CD4-positive, alpha-beta memory T cell (primary cell): ENCODE results near the gene ZNF106. TPM values are rescaled to one million over a fixed set of nuclear protein-coding genes. Genes with fewer than 3 reads are reported as not detected.

Experiments
- CTCF ChIA-PET: fragments of 350-600 bp; sonication (Branson Sonifier 250); formaldehyde crosslinking; loops from one replicate; lab custom pipeline; 2021; ENCODE audit warnings: inconsistent platforms; ENCODE audit not compliant: partially characterized antibody; lab: Charles Lee
- POLR2A ChIA-PET: fragments of 350-600 bp; sonication (Branson Sonifier 250); formaldehyde crosslinking; loops from one replicate; lab custom pipeline; 2021; ENCODE audit not compliant: partially characterized antibody; lab: Charles Lee
- DNase-seq, 5 donors: peaks; one replicate each; pipeline versions ENCODE4 v3.0.0 to v3.0.0-alpha.2; 2020 to 2022; ENCODE audit warnings: mixed read lengths in 1 of 5
- H3K27ac ChIP-seq: one replicate; pipeline ENCODE4 v1.7.0; 2013; ENCODE audit warnings: low read depth, low read length
- H3K27me3 ChIP-seq: 2 replicates; pipeline ENCODE4 v1.7.0; 2013; ENCODE audit warnings: mild to moderate bottlenecking, low read length, moderate library complexity; ENCODE audit not compliant: insufficient read depth
- H3K36me3 ChIP-seq: 2 replicates; pipeline ENCODE4 v1.7.0; 2013; ENCODE audit warnings: mild to moderate bottlenecking, low read length, moderate library complexity; ENCODE audit not compliant: insufficient read depth
- H3K4me1 ChIP-seq: 2 replicates; pipeline ENCODE4 v1.7.0; 2013; ENCODE audit warnings: mild to moderate bottlenecking, low read length, moderate library complexity; ENCODE audit not compliant: insufficient read depth
- H3K4me3 ChIP-seq, 2 donors: one replicate each; pipeline ENCODE4 v1.7.0; 2013; ENCODE audit warnings: low read length in 2 of 2, mild to moderate bottlenecking in 1 of 2
- H3K9me3 ChIP-seq, 2 donors: one replicate each; pipeline ENCODE4 v1.7.0; 2013; ENCODE audit warnings: low read length in 2 of 2, control low read depth in 1 of 2; ENCODE audit not compliant: control insufficient read depth in 1 of 2
- H3K27ac Mint-ChIP-seq, 7 donors: one replicate each; pipeline ENCODE4 v1.8.0; 2020 to 2021; ENCODE audit warnings: mixed read lengths in 7 of 7, mild to moderate bottlenecking in 6 of 7, inconsistent platforms in 3 of 7, moderate library complexity in 3 of 7
- H3K27me3 Mint-ChIP-seq, 2 donors: one replicate each; pipeline ENCODE4 v1.8.0; 2020 to 2021; ENCODE audit warnings: mixed read lengths in 2 of 2
- H3K36me3 Mint-ChIP-seq, 2 donors: one replicate each; pipeline ENCODE4 v1.8.0; 2020 to 2021; ENCODE audit warnings: mixed read lengths in 2 of 2, inconsistent platforms in 1 of 2, mild to moderate bottlenecking in 1 of 2
- H3K4me1 Mint-ChIP-seq, 4 donors: one replicate each; pipeline ENCODE4 v1.8.0; 2020 to 2021; ENCODE audit warnings: mixed read lengths in 4 of 4, mild to moderate bottlenecking in 1 of 4
- H3K4me3 Mint-ChIP-seq, 8 donors: one replicate each; pipeline ENCODE4 v1.8.0; 2020 to 2021; ENCODE audit warnings: mixed read lengths in 8 of 8, mild to moderate bottlenecking in 7 of 8, moderate library complexity in 6 of 8, inconsistent platforms in 3 of 8
- H3K9me3 Mint-ChIP-seq, 8 donors: one replicate each; pipeline ENCODE4 v1.8.0; 2020 to 2021; ENCODE audit warnings: mixed read lengths in 8 of 8, mild to moderate bottlenecking in 5 of 8, inconsistent platforms in 3 of 8, moderate library complexity in 1 of 8
- intact Hi-C: fragments of 100-400 bp; cut with micrococcal nuclease; formaldehyde crosslinking; loops from one replicate; pipeline ENCODE4 v1.15.1; 2023
- polyA plus RNA-seq, 2 donors: library from polyadenylated mRNA; unstranded; fragments of 300-500 nt; fragmentation: Illumina TruSeq; gene quantifications; one replicate each; pipeline ENCODE4 v1.2.3, GENCODE V29; 2021
- total RNA-seq, 2 experiments: library from RNA; stranded (reverse); gene quantifications; one replicate each; pipeline ENCODE4 v1.2.3, GENCODE V29; 2021

Gene ZNF106
- total and polyA plus RNA-seq, 4 experiments from 2014 or later, result 16.1 to 53.2 (median 44.3) TPM

DNA sequence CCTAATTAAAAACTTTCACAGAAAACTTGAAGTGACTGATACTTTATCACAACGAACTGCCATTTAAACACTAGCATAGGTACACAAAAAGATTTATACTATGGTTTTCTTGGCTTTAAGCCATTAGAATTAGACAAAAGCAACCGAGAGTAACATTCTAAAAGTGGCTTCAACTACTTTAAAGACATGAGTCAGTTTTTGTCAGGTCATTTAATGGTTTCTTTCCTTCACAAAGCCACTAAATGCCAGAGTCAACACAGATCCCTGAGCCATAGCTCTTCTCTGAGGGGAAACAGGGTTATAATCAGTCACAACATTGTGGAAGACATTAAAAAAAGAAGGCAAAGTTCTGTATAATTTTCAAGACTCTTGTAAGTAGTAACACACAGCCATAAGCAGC is 77.0 kb downstream of the ZNF106 start:
- H3K4me3 Mint-ChIP-seq, result no peak overlapping the region
- H3K27me3 Mint-ChIP-seq, result no peaks in the 10 kb centered on the region
- H3K27me3 ChIP-seq, result no peaks in the 10 kb centered on the region
- H3K4me1 ChIP-seq, result no peaks in the 10 kb centered on the region
- no peak for DNase-seq
- intact Hi-C loops, result no loop called here
- H3K4me1 Mint-ChIP-seq, result peaks cover 0 to 1% (median 0%) of the 10 kb centered on the region in 4 donors
- H3K4me3 ChIP-seq, result no peak overlapping the region
- H3K27ac ChIP-seq, result no peak overlapping the region
- ChIA-PET POLR2A (no interaction called here), CTCF (no interaction called here)
- peaks cover 24% of the 10 kb centered on the region for H3K36me3 ChIP-seq
- no peaks in the 10 kb centered on the region for H3K9me3 ChIP-seq
- H3K36me3 Mint-ChIP-seq, result peaks cover 28 to 55% of the 10 kb centered on the region in 2 donors
- H3K27ac Mint-ChIP-seq, result peak overlapping the region in 1 of 7 donors; percentile 57
- H3K9me3 Mint-ChIP-seq, result no peaks in the 10 kb centered on the region

DNA sequence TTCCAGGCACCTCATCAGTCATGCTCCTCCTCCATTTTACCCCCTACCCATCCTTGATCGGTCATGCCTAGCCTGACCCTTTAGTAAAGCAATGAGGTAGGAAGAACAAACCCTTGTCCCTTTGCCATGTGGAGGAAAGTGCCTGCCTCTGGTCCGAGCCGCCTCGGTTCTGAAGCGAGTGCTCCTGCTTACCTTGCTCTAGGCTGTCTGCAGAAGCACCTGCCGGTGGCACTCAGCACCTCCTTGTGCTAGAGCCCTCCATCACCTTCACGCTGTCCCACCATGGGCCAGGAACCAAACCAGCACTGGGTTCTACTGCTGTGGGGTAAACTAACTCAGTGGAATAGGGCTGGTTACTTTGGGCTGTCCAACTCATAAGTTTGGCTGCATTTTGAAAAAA is 79.1 kb downstream of the ZNF106 start:
- Mint-ChIP-seq H3K36me3 (peaks cover 17 to 45% of the 10 kb centered on the region in 2 donors), H3K9me3 (no peaks in the 10 kb centered on the region), H3K4me3 (no peak overlapping the region), H3K27ac (peak overlapping the region in 1 of 7 donors; percentile 42), H3K4me1 (peaks cover 0 to 1% (median 0%) of the 10 kb centered on the region in 4 donors), H3K27me3 (no peaks in the 10 kb centered on the region)
- Histone ChIP-seq H3K9me3 (no peaks in the 10 kb centered on the region), H3K4me1 (no peaks in the 10 kb centered on the region), H3K36me3 (peaks cover 14% of the 10 kb centered on the region), H3K27me3 (no peaks in the 10 kb centered on the region), H3K4me3 (no peak overlapping the region), H3K27ac (no peak overlapping the region)
- CTCF ChIA-PET, result no interaction called here
- POLR2A ChIA-PET, result no interaction called here
- DNase-seq, result no peak
- intact Hi-C loops, result no loop called here

DNA sequence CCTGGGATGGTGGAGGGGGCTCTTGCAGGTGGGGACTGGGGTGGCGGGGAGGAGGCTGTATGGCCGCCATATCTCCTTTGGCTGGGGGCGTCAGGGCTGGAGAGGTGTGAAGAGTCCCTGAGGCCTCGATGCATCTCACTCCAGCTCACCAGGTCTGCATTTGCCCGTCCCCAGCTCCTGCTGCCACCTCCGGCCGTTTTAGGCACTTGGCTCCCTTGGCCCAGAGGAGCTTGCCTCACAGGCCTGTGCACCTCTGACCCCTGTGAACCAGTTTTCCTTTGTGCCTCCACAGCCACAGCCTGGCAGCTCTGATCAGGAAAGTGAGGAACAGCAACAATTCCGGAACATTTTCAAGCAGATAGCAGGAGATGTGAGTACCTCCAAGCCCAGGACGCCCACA is 81.9 kb downstream of the ZNF106 start:
- ChIA-PET CTCF (interaction anchor here (0.8 to 1.7 kb wide), 2 partner anchors 18 to 24 kb away, joined by 3 to 4 read pairs; no protein-coding TSS in a partner anchor), POLR2A (no interaction called here)
- Histone ChIP-seq H3K27me3 (no peaks in the 10 kb centered on the region), H3K4me1 (no peaks in the 10 kb centered on the region), H3K36me3 (peaks cover 6% of the 10 kb centered on the region), H3K4me3 (no peak overlapping the region), H3K27ac (no peak overlapping the region), H3K9me3 (no peaks in the 10 kb centered on the region)
- H3K4me1 Mint-ChIP-seq, result no peaks in the 10 kb centered on the region
- H3K36me3 Mint-ChIP-seq, result peaks cover 16 to 33% of the 10 kb centered on the region in 2 donors
- no peak for DNase-seq
- no peaks in the 10 kb centered on the region for H3K9me3 Mint-ChIP-seq
- intact Hi-C loops, result no loop called here
- H3K27ac Mint-ChIP-seq, result no peak overlapping the region
- no peaks in the 10 kb centered on the region for H3K27me3 Mint-ChIP-seq
- no peak overlapping the region for H3K4me3 Mint-ChIP-seq

DNA sequence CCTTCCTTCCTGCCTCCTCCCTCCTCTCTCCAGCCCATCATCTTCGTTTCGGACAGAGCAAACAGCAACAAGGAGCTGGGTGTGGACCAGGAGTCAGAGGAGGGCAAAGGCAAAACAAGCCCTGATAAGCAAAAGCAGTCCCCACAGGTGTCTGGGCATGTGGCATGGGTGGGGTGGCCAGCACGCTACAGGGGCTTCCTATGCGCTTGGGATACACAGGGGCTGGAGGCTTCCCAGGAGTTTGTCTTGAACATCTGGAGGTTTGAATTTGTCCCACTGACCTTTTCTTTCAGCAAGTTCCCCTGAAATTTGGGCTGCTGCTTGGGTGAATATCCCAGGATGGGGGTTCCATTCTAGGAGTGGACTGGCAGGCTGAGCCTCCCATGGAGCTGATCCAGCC is 82.8 kb downstream of the ZNF106 start:
- no peaks in the 10 kb centered on the region for H3K27me3 Mint-ChIP-seq
- no peak overlapping the region for H3K27ac ChIP-seq
- no peak for DNase-seq
- POLR2A ChIA-PET, result no interaction called here
- H3K27me3 ChIP-seq, result no peaks in the 10 kb centered on the region
- peak overlapping the region in 2 of 7 donors; percentile 40 to 68 for H3K27ac Mint-ChIP-seq
- no peak overlapping the region for H3K4me3 ChIP-seq
- H3K36me3 ChIP-seq, result peaks cover 6% of the 10 kb centered on the region
- peaks cover 20 to 33% of the 10 kb centered on the region in 2 donors for H3K36me3 Mint-ChIP-seq
- peaks cover 0 to under 1% (median 0%) of the 10 kb centered on the region in 4 donors for H3K4me1 Mint-ChIP-seq
- CTCF ChIA-PET, result interaction anchor here (0.8 to 1.7 kb wide), 2 partner anchors 17 to 23 kb away, joined by 3 to 4 read pairs; no protein-coding TSS in a partner anchor
- H3K4me3 Mint-ChIP-seq, result no peak overlapping the region
- intact Hi-C loops, result no loop called here
- H3K4me1 ChIP-seq, result no peaks in the 10 kb centered on the region
- H3K9me3 ChIP-seq, result no peaks in the 10 kb centered on the region
- no peaks in the 10 kb centered on the region for H3K9me3 Mint-ChIP-seq

DNA sequence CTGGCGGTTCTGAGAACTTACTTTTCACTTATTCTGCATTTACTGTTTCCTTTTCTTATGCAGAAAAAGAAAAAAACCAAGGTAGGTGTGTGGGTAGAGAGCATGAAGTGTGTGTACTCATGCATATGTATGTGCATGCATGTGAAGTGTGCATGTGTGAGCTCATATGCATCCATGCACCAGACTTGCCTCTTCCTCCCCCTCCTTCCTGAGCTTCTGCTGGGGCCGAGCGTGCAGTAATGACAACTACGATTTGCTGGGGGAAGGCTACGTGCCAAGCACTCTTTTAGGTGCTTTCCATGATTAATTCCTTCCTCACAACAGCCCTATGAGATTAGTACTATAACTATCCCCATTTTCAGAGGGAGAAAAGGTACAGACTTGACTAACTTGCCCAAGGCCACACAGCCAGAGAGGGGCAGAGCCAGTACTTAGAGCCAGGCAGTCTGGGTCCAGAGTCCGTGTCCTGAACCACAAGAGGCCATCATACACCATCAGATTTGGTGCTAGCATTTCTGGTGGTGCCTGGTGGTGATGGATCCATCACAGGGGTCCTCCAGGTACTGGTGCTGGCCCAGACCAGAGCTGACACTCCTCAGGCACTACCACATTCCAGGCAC is 85.0 kb downstream of the ZNF106 start:
- DNase-seq, result no peak
- H3K4me3 ChIP-seq, result no peak overlapping the region
- H3K4me3 Mint-ChIP-seq, result no peak overlapping the region
- H3K9me3 Mint-ChIP-seq, result peaks cover 0 to 2% (median 0%) of the 10 kb centered on the region in 8 donors
- intact Hi-C loops, result no loop called here
- H3K4me1 ChIP-seq, result no peaks in the 10 kb centered on the region
- H3K36me3 Mint-ChIP-seq, result peaks cover 17 to 31% of the 10 kb centered on the region in 2 donors
- ChIA-PET POLR2A (no interaction called here), CTCF (no interaction called here)
- H3K27me3 Mint-ChIP-seq, result no peaks in the 10 kb centered on the region
- no peaks in the 10 kb centered on the region for H3K36me3 ChIP-seq
- no peaks in the 10 kb centered on the region for H3K9me3 ChIP-seq
- H3K27ac Mint-ChIP-seq, result no peak overlapping the region
- no peak overlapping the region for H3K27ac ChIP-seq
- no peaks in the 10 kb centered on the region for H3K27me3 ChIP-seq
- H3K4me1 Mint-ChIP-seq, result peaks cover 0 to 4% (median 1%) of the 10 kb centered on the region in 4 donors

DNA sequence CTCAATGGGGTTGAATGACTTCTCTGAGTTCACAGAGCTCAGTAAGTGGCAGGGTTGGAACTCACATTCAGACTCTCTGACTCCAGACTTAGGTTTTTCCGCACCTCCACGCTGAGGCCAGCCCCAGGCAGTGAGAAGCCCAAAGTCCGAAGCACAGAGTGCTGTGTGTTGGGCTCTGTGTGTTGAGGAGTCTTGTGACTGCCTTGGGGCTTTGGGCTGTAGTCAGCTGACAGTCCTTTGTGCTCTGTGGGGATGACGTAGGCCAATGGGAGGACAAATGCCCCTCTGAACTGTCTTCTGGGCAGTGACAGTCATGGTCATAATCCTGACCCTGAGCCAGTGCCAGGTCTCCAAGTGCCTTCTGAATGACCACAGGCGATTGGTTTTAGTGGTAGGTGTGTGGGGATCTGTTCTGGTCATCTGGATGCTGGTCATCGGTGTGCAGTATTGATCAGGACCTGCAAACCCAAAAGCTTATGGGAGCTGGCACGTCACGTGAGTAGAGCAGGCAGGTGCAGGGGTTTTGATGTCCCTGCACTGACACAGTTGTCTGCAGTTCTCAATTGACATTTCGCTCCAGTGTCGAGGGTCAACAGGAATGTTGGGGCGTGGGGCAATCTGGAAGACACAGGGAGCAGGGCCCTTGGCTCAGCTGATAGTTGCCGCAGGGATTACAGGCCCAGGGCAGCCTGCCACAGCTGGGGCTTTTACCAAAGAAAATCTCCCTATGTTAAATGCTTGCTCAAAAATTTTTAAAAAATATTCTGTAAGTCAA is 86.3 kb downstream of the ZNF106 start:
- Mint-ChIP-seq H3K36me3 (peaks cover 14 to 36% of the 10 kb centered on the region in 2 donors), H3K4me1 (peaks cover 0 to 8% (median 1%) of the 10 kb centered on the region in 4 donors), H3K27ac (no peak overlapping the region), H3K4me3 (no peak overlapping the region), H3K27me3 (no peaks in the 10 kb centered on the region), H3K9me3 (peaks cover 0 to 2% (median 0%) of the 10 kb centered on the region in 8 donors)
- H3K27me3 ChIP-seq, result no peaks in the 10 kb centered on the region
- DNase-seq, result no peak
- intact Hi-C loops, result no loop called here
- POLR2A ChIA-PET, result no interaction called here
- CTCF ChIA-PET, result no interaction called here
- no peak overlapping the region for H3K27ac ChIP-seq
- no peaks in the 10 kb centered on the region for H3K4me1 ChIP-seq
- no peaks in the 10 kb centered on the region for H3K36me3 ChIP-seq
- H3K4me3 ChIP-seq, result no peak overlapping the region
- H3K9me3 ChIP-seq, result no peaks in the 10 kb centered on the region

DNA sequence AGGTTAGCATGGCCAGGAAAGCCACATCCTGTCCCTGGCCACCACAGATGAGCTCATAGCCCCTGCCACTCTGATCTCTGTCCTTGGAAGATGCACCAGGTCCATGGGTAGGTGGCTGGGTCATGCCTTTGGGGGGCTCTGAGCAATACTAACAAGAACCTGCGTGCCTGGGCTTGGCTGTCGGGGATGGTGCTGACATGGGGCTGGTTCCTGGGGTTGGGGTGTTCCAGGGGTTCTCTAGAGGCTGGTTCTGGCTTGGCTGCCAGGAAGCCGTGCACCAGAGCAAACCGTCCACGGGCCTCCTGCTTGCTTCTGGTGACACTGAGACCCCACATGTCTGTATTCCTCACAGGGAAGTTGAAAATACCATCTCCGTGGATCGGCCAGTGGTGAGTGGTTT is 87.6 kb downstream of the ZNF106 start:
- Mint-ChIP-seq H3K27ac (peak overlapping the region in 1 of 7 donors; percentile 10), H3K27me3 (no peaks in the 10 kb centered on the region), H3K9me3 (peaks cover 0 to 2% (median 0%) of the 10 kb centered on the region in 8 donors), H3K4me3 (no peak overlapping the region), H3K4me1 (peaks cover 0 to 8% (median 1%) of the 10 kb centered on the region in 4 donors), H3K36me3 (peaks cover 21 to 43% of the 10 kb centered on the region in 2 donors)
- ChIA-PET CTCF (no interaction called here), POLR2A (no interaction called here)
- H3K36me3 ChIP-seq, result no peaks in the 10 kb centered on the region
- no peaks in the 10 kb centered on the region for H3K4me1 ChIP-seq
- no peaks in the 10 kb centered on the region for H3K9me3 ChIP-seq
- H3K4me3 ChIP-seq, result no peak overlapping the region
- no peak for DNase-seq
- intact Hi-C loops, result no loop called here
- H3K27ac ChIP-seq, result no peak overlapping the region
- no peaks in the 10 kb centered on the region for H3K27me3 ChIP-seq
